ENCODE measurements around the gene MCC.

Gene MCC

DNA sequence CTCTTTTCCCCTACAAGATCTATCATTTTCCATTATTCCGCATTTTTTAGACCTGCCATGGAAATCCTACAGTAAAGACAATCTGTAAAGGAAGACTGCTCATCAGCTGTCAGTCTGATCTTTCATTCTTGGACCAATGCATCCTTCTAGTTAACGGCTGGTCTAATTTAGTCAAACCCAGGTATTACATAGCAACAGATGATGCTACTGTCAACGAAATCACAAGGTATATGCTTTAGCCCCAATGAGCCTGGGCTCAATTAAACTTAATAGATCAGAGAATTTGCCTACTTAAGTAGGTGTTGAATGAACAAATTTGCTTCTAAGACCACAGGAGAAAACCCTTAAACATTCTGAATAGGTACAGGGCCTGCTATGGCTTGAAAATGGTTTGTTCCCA is 260.5 kb downstream of the MCC start:
- no peak for DNase-seq (ENCODE audit: low read depth in 3 of 3, low spot score in 1 of 3)

DNA sequence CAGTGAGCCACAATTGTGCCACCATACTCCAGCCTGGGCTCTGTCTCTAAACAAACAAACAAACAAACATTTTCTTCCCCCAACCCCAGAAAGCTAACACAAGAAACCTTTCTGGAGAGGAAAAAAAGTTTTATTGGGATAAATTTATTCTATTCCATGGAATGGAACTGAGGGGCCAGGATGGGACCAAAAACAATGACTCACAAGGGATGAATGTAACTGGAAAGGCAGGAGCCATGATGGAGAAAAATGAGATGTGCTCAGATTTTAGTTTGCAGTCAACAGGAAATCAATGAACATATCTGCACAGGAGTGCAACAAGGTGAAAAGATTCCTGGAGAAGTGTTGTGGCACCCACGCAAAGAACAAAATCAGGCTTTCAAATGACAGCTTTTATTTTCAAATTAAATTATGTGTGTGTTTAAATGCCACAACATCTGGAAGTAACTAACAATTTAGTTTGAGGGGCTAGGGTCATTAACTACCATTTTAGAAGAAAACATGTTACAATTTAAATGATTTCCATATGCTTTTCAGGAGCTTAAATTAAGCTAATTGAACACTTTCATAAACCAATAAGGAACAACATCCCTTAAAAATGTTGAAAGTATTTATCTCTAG is 262.0 kb downstream of the MCC start:
- DNase-seq (ENCODE audit: low read depth in 3 of 3, low spot score in 1 of 3), result no peak

DNA sequence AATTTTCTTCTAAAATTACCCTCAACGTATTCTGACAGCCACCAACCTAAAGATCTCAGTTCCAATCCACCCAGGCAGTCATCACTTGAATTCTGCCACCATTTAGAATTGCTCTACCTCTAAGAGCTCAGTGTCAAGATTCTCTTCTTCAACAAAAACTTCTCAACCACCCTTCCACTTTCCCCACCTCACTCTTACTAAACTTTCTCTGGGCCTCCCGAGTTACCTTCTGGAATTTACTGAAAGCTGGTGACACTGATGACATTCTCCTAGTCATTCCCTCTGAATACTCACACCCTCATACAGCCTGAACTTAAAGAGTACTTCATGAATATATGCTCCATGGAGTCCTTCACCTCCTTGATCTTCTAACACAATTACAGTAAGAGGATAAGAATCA is 263.0 kb downstream of the MCC start:
- DNase-seq (ENCODE audit: low read depth in 3 of 3, low spot score in 1 of 3), result no peak

DNA sequence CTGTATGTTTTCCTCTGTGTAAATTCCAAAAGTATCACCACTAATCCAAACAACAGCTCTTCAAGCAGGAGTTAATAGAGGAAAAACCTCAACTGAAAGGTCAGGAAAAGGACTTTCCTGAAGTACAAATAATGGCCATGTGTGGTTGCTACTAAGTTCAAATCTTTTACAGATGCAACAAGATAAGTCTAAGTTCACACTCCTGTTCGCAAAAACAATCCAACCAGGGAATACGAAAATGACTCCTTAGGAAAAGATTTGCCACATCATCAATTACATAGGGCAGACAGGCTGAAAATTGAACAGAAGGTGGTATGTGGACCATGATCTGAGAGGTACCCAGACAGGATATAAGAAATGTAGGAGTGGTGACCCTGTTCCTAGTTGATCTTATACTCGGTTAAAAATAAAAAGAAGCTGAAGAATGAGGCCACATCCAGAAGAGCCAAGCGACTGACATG is 263.6 kb downstream of the MCC start:
- no peak for DNase-seq (ENCODE audit: low read depth in 3 of 3, low spot score in 1 of 3)

DNA sequence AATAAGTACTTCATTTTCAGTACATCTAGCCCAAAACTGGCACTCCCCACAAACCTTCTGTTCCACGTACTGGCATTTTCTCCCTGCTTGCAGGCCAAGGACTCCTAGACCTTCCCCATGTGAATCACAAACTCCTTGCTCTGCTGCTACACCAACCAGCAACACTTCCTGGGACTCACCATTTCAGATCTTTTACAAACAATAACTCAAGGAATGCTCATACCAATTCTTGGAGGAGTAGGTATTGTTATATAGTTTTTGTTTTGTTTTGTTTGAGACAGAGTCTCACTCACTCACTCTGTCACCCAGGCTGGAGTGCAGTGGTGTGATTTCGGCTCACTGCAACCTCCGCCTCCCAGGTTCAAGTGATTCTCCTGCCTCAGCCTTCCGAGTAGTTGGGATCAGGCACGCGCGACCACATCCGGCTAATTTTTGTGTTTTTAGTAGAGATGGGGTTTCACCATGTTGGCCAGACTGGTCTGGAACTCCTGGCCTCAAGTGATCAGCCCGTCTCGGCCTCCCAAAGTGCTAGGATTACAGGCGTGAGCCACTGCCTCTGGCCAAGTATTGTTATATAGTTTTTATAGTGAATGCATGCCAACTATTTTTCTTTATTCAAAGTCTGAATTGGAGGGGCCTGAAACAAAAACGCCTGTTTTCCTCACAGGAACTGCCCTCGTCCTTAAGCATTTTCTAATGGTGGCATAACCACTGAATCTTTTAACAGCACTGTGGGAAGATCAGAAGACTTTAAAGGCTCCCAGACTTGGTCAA is 264.2 kb downstream of the MCC start:
- DNase-seq (ENCODE audit: low read depth in 3 of 3, low spot score in 1 of 3), result no peak

DNA sequence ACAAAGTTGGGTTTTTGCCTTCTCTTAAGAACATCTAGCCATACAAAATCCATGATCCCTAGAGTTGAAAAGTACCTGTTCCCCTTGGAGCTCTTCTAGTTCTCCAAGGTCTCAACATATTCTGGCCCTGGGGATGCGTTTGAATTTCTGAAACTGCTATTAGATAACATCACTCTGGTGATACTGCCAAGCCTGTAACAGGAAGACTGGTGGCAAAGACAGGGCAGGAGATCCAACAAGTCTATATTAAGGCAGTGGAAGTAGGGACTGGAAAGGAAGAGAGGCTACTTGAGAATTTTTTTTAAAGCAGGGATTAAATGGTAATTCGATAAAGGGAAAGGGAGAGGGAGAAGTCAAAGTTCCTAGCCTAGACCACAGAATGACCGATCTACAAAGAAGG is 264.9 kb downstream of the MCC start:
- no peak for DNase-seq (ENCODE audit: low read depth in 3 of 3, low spot score in 1 of 3)

DNA sequence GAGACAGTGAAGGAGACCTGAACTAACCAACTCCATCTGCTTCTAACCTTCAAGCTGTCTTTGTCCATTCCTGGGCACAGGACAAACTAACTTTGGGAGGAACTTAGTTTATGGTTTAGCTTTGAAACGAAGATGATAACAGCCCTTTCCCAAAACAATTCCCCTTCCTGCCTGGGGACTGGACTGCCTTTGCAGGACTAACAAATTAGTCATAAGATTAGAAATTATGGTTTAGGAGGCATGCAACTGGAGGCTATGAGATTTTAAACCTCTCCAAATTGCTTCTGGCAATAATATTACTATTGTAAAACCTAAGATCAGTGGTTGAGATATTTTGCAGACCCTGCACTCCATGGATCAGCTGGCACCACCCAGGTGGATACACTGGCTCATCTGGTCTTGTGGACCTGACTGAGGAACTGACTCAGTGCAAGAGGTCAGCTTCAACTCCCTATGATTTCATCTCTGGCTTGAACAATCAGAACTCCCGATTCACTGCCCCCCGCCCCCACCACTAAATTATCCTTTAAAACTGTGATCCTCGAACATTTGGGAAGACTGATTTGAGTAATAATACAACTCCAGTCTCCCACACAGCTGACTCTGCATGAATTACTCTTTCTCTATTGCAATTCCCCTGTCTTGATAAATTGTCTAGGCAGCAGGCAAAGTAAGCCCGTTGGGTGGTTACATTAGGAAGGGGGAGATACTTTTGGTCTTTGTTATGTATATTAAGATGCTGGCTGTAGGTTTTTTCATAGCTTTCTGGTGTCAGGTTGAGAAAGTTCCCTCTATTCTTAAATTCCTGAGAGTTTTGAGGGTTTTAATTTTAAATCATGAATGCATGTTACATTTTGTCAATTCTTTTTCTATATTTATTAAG is 266.7 kb downstream of the MCC start:
- no peak for DNase-seq (ENCODE audit: low read depth in 3 of 3, low spot score in 1 of 3)

DNA sequence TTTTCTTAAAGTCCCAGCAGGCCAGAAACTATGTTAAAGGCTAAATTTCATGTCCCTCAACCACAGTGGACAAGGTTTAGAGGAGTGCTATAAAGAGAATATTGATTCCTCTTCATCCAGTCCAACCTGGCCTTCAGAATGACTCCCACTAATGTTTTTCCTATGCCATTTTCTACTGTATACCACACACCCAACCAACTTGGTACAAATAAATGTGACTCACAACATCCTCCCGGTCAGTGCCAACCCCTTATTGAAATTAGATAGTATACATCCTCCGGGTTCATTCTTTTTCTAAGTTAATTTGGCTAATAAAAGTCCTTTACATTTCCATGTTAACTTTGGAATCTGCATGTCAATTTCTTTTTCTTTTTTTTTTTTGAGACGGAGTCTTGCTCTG is 268.6 kb downstream of the MCC start:
- no peak for DNase-seq (ENCODE audit: low read depth in 3 of 3, low spot score in 1 of 3)

DNA sequence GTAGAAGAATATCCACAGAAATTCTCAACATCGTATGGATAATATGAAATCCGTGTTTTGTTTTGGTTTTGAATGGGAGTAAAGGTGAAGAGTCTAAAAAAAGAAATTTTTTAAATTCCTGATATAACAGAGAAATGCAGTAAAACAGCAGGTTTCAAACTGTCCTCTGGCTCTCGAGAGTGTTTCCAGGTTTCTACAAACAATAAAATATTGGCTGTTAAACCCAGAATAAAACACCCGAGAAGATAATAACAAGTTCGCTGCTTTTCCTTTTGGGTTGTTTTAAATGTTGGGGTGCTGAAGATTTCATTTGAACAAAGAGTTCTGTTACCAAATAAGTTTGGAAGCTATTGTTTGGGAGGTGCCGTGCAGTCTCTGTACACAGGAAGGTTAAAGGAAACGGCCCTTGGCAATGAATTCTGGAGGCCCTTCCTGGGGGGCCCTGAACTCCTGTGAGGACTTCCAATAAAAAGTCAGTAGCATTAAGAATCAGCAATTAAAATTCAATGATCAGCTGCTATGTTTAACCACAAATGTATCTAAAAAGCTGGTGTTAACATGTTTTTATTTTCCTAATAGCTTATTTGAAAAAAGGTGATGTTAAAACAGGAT is 269.2 kb downstream of the MCC start:
- no peak for DNase-seq (ENCODE audit: low read depth in 3 of 3, low spot score in 1 of 3)

DNA sequence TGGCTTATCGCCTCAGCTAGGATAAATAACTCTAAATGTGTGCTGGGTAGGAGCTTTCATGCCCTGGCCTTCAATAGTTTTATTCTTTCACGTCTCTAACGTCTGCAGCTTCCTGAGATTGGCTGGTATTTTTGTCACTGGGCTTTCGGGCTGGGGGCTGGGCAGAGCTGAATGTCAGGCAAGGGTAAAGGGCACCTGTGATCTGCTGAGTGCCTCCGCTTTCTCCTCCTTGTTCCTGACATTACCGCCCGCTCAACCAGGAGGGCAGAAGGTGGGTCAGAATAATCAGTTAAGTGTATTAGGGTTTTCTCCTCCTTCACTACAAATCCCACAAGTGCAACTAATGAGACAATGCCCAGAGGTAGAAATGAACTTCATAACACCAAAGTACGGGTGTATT is 270.1 kb downstream of the MCC start:
- DNase-seq (ENCODE audit: low read depth in 3 of 3, low spot score in 1 of 3), result no peak

DNA sequence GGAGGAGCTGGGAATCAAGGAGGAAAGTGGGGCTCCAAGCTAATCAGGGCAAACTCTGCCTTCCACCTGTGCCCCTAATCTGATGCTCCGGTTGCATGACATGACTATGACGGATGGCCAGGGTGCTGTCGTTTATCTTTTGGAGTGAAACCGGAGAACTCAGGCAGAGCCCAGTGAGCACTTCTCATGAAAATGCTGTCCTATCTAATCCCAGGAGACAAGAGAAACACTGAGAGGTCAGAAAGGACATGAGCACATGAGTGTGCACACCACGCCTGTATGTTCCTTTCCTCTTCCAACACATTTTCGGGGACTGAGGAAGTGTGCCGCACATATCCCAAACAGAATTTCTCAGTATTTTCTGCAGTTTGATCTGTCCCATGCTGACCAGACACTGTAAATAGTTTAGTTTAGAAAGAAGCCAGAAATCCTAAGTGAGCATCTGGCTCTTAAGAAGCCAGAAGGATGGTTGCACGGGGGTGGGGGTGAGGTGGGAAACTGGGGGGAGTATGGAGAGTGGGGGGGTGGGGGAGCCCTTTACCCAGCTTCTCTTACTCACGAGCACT is 270.6 kb downstream of the MCC start:
- no peak for DNase-seq (ENCODE audit: low read depth in 3 of 3, low spot score in 1 of 3)

DNA sequence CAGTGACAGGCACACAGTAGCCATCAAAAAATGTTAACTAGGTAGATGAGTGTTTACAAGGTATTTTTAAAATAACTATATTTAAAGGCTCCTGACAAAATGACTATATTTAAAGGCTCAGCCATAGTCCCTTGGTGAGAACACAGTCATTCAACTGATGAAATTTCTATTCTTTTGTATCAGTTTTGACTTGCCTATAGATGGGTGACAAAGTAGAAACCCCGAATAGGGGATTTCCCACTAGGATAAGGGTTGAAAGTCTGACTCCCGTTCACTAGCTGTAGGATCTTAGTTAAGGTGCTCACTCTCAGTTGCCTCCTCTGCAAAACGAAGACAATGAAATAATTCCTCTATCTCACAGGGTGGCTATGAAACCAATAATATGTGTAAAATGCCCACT is 271.7 kb downstream of the MCC start:
- DNase-seq (ENCODE audit: low read depth in 3 of 3, low spot score in 1 of 3), result no peak

DNA sequence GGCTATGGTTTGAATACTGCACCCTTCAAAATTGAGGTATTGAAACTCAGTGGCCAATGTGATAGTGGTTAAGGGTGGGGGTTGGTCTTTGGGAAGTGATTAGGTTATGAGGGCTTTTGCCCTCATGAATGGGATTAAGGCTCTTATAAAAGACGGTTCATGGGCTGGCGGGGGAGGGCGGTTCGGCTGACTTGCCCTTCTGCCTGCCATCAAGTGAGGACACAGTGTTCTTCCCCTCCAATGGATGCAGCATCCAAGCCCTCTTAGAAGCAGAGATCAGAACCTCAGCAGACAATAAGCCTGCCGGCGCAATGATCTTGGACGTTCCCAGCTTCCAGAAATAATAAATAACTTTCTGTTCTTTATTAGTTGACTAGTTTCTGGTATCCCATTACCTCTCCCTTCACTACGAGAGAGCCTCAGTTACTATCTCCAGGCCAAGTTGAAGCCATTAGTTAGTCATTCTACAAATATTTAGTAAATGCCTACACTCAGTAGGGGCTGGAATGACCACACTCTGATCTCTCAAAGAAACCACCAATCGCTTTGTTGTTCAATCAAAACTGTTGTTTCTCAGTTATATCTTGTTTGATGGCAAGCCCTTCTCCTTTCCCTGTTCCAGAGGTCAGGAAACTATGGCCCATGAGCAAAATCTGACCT is 272.7 kb downstream of the MCC start:
- no peak for DNase-seq (ENCODE audit: low read depth in 3 of 3, low spot score in 1 of 3)

DNA sequence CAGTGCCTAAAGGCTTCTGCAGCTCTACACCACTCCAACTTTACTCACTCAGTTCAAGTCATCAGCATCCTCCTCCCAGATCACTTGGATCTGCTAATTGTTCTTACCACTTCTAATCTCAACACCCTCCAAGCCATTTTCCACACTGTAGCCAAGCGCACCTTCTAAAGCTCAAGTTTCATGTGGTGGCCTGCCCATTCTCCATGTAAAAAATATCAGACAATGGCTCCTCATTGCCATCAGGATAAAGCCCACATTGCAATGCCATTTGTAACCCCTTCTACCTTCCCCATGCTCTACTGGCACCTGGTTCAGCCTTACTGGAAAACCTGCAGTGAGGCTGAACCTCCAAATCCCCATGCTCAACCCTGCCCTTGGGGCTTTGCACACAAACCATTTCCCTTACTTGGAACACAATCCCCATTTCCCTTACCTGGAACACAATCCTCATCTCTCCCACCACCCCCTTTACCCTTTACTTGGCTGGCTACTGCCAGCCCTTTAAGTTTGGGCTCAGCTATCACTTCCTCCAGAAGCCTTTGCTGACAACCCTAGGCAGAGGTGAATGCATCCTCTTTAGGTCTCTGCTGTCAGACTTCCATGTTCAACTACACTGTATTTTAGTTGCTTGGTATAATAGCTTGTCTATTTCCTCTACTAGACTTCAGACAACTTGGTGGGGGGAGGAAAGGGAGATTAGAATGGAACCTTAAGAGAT is 273.5 kb downstream of the MCC start:
- DNase-seq (ENCODE audit: low read depth in 3 of 3, low spot score in 1 of 3), result no peak

DNA sequence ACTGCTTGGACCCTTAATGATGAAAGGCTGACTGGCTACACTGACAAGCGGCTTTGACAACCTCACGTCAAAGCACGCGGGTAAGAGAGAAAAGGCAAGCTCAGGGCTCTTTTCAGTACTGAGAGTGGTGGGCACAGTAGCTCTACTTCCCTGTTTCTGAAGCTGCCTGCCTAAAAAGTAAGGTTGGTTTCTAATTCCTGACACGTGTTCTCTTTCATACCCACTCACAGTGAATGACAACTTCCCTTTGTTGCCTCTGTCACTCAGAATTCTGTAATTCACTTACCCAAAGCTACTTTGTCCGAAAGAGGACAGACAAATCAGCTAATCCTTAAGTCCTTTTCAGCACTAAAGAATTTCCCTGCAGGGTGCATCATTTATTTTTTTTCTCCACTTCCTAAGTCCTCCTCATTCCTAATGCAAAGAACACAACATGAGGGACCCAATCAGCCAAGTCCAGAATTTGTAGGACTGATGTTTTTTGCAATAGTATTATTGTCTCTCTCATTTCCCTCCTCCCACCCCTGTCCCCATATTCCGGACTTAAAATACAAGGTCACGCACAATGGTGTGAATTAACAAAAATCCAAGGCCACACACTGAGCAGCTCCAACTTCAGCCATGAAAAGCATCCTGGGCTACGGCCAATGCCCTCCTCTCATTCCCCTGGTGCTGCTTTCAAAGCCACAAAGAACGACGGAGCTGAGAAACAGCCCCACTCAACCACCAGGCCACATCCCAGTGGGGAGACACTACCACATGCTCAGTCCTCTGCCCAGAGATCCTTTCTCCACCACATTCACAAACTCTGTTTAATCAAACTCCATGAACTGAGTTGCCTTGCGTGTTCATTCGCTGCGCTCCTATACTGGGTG is 274.5 kb downstream of the MCC start:
- DNase-seq (ENCODE audit: low read depth in 3 of 3, low spot score in 1 of 3), result no peak

DNA sequence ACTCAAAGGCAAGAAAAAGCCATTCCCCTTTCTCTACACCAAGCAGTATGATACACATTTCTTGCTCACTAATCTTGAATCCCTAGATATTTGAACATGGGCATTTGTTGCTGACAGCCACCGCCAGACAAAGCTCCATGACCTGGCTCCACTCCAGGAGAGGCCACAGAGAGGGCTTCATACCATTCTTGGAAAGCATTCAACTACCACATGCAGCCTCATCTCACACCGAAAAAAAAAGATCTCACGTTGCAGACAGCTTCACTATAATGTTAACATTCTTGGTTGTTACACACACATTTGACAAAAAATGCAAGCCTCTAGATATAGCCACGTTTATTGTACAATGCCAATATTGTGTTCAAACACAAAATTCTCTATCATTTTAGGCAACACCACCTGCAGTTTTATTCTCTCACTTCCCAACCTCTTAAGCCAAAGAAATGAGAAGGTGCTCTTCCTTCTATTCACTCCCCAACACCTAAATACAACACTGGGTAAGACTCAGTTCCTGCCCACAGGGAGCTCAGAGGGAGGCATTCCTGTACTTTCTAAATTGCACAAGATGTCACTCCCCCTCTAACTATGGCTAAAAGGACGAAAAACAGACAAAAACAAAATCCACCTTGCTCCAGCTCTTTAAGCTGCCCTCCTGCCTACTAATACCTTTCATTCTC is 275.9 kb downstream of the MCC start:
- no peak for DNase-seq (ENCODE audit: low read depth in 3 of 3, low spot score in 1 of 3)

DNA sequence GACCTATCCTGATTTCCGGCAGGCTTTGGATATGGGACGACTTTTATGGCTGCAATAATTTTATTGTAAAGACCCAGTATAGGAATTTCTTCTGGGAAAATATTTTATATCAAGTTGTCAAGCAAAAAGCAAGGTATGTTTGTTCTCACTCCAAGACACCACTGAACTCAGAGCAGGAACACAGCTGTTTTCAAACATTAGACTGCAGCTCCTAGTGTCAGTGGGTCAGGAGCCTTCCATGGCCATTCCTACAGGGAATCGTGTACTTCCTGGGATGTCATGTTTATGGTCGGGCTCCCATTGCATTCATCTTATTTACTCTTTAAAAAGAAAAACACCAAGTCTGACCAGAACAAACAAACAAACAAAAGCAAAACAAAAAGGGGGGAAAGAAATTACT is 278.8 kb downstream of the MCC start:
- no peak for DNase-seq (ENCODE audit: low read depth in 3 of 3, low spot score in 1 of 3)

DNA sequence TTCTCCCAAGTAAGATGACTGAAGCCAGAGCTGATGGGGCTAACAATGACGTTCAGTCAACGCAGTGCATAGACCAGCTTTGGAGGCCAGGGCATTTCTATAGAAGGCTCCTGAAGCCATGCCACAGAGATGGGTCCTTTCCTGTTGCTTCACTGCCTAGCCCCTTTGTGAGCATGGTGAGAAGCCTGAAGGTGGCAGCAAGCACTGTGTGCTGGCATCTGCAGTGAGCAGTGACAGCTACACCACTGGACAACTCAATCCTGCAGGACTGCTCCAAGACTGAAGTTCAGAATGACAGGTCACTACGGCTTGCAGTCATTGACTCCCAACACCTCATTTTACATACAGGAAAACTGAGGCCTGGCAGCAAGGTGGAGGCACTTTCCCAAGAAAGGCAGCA is 282.4 kb downstream of the MCC start:
- no peak for DNase-seq (ENCODE audit: low read depth in 3 of 3, low spot score in 1 of 3)

DNA sequence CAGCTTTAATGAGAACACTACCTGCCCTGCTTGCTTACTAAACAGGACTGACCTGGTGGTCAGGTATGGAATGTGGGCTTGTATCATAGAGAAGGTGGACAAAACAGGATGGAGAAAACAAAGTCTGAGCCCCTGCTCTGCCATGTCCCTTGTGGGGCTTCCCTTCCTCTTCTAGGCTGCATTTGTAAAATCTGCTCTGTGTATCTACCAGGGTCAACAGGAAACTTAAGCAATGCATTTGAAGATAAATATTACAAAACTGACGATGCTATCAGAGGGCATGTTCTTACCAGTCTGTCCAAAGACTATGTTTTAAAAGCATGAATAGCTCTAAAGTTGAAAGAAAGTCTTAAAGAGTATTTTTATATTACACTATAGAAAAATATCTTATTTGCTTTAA is 282.9 kb downstream of the MCC start:
- no peak for DNase-seq (ENCODE audit: low read depth in 3 of 3, low spot score in 1 of 3)

All from stimulated activated CD4-positive, alpha-beta T cell treated with anti-CD3 and anti-CD28 coated beads, TNF-alpha, amount 100 ng/mL, for 1 hour (primary cell).